ENCODE measurements around the gene MMEL1.

DNA sequence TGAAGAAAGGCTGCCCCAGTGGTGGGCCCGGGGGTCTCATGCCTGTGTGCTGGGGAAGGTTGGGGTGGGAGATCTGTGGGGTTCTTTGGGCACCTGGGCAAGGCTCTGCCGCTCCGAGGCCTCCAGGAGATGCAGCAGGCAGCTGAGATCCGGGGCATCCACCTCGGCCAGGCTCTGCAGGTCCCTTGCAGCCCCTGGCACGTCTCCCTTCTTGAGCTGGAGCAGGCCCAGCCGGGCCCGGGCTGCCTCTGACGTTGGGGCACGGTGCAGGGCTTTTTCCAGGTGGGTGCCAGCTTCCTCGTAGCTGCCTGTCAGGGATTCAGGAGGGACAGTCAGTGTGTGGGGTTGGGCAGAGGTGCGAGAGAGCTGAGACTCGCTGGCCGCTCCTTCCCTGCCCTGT is 11.4 kb upstream of the MMEL1 start:
- TF ChIP-seq, protein P1, sequence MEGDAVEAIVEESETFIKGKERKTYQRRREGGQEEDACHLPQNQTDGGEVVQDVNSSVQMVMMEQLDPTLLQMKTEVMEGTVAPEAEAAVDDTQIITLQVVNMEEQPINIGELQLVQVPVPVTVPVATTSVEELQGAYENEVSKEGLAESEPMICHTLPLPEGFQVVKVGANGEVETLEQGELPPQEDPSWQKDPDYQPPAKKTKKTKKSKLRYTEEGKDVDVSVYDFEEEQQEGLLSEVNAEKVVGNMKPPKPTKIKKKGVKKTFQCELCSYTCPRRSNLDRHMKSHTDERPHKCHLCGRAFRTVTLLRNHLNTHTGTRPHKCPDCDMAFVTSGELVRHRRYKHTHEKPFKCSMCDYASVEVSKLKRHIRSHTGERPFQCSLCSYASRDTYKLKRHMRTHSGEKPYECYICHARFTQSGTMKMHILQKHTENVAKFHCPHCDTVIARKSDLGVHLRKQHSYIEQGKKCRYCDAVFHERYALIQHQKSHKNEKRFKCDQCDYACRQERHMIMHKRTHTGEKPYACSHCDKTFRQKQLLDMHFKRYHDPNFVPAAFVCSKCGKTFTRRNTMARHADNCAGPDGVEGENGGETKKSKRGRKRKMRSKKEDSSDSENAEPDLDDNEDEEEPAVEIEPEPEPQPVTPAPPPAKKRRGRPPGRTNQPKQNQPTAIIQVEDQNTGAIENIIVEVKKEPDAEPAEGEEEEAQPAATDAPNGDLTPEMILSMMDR (IDR thresholded peaks at IDR 0.05; ENCODE audit: low read length) = no peak
- no peak for TF ChIP-seq EZH2 (optimal IDR thresholded peaks at IDR 0.05; ENCODE audit: low read depth, low read length)
